GM19468 (cell line): ENCODE data around the gene GOLGB1.
"Not testable (repeated sequence)": the region's sequence is repeated elsewhere in the genome, so short reads cannot be mapped to it uniquely, and the experiment has no call there.

Source experiments
- ATAC-seq: cut with Tn5 transposase; IDR thresholded peaks from one replicate; pipeline ENCODE4 v1.9.1; 2021; ENCODE audit warnings: mild to moderate bottlenecking, moderate library complexity, moderate number of reproducible peaks; ENCODE audit not compliant: unreplicated experiment; ENCODE audit errors: extremely low read depth

GOLGB1 gene

DNA sequence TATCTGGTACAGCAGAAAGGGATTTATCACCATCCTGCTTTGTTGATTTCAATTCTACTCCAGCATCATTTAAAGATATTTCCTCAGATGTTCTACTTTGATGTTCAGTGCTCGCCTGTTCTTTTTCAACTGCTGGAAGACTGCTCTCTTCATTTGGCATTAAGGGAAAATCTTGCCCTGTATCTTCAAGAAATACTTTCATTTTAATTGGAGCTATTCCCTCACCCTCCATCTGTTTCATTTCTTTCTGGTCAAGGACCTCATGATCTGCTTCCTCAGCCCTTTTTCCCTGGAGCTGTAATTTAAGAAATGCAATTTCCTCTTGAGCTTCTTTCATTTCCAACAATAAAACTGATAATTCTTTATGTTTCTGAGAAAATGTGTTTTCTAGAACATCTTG, 51.1 kb downstream of the GOLGB1 start:
- ATAC-seq = no peak

DNA sequence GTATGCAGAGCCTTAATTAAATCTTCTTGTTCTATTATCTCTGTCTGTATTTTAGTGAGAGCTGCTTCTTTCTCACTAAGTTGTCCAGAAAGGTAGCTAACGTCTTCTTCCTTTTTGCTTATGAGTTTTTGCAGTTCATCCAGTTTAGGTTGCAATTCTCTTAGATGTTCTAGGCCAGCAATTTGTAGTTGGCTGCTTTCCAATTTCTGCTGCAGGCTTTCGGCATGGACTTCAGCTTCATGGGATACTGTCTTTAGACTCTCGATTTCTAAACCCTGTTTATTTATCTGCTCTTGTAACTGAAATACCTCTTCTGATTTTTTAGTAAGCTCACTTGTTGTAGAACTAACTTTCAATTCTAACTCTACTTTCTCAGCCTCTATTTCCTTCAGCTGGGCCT, 53.4 kb downstream of the GOLGB1 start:
- no peak for ATAC-seq

GRCh38 chr3:121692010-121692699, 57.4 kb downstream of the GOLGB1 start:
- ATAC-seq = no peak

- no peak for ATAC-seq
Measured at GRCh38 chr3:121690777-121691405, 58.6 kb downstream of the GOLGB1 start.

DNA sequence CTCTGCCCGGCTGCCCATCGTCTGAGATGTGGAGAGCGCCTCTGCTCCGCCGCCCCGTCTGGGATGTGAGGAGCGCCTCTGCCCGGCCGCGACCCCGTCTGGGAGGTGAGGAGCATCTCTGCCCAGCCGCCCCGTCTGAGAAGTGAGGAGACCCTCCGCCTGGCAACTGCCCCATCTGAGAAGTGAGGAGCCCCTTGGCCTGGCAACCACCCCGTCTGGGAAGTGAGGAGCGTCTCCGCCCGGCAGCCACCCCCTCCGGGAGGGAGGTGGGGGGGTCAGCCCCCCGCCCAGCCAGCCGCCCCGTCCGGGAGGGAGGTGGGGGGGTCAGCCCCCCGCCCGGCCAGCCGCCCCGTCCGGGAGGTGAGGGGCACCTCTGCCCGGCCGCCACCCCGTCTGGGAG, 60.8 kb downstream of the GOLGB1 start:
- ATAC-seq = not testable (repeated sequence)

GRCh38 chr3:121681792-121682191, 67.7 kb downstream of the GOLGB1 start:
- ATAC-seq = no peak

DNA sequence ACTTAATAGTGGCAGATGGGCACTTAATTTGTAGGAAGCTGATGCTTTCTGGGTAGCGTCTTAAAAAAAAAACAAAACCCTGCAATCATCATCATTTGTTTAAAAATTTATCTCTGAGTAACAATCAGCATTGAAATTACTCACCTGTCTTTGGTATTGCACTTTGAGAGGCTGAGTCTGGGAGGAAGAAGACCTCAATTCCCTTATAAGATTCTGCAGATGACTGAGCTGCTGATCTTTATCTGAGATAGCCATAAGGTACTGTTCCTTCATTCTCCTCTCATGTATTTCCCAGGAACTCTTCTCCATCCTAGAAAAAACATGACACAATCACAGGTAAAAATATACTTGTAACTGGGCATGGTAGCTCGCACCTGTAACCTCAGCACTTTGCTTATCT, 72.4 kb downstream of the GOLGB1 start:
- ATAC-seq = no peak

GRCh38 chr3:121670676-121671075, 78.9 kb downstream of the GOLGB1 start:
- no peak for ATAC-seq

DNA sequence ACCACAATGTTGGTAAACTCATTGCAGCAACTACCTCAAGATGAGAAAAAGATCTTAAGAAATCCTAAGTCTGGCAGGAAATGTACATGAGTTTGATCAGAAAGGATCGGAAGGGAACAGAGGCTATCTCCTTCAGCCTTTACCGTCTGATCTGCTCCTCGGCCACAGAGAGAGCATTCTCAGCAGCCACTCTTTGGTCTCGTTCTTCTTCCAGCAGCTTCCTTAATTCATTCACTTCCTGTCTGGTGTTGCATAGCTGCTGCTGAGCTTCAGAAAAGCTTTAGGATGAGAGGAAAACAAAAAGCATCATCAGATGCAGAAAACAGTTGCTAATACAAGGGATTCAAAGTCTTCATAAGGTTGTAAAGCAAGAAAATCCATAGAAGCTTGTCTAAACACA, 82.2 kb downstream of the GOLGB1 start:
- ATAC-seq = no peak

- no peak for ATAC-seq
Measured at GRCh38 chr3:121665488-121665887, 84.1 kb downstream of the GOLGB1 start.

GRCh38 chr3:121663171-121663847, 86.2 kb downstream of the GOLGB1 start:
- ATAC-seq = no peak

- ATAC-seq = no peak
Measured at GRCh38 chr3:121662742-121663141, 86.8 kb downstream of the GOLGB1 start.

DNA sequence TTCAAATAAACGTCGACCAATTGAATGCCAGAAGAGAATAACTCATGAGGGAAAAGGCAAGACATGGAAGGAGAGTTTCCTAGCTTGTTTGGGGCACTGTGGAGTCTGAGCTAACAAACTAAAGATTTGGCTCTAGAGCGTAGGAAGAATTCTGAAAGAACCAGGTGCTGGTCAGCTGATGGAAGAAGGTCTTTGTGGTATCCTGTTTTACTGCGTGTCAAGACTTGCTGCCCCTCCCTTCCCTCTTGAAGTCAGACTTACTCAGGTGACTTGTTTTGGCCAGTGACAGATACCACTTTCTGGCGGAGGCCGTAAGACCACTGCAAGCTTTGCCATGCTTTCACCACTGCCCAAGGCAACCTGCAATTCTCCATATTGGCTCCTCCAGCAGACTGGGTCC, 88.2 kb downstream of the GOLGB1 start:
- no peak for ATAC-seq

DNA sequence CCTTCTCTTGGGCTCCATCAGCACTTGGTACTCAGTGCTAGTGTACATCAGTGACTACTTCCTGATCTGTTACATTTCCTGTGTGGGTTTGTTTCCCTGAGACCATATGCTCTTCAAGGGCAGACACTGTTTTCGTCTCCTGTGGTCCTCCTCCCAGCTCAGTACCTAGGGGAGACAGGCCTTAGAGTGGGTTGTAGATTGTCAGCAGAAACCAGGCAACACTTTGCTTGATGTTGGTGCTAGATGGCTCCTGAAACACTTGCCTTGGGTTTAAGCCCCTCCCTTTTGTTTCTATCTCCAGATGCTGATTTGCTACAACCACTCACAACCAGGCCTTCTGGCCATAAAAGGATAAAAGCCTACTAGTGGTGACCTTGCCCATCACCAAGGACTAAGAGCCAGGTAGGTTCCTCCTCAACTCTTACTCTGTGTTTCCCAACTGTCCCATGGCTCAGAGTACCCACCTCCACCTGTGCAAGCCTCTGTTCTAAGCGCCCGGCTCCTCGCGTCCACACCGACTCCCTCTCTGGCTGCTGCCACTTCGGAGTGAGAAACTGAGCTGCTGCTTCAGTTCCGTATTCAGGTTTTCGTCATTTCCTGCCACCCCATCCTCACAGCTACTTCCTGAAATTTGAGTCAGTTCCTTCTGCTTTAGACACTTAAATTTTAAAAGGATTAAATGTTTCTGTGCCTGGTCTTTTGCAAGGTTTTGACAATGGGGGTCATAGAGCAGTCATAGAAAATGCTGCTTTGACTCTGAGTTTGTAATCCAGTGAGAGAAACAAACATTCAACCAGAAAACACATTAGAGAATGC, 89.0 kb downstream of the GOLGB1 start, which contains the start of gene HCLS1:
TSS of gene HCLS1 (minus strand) at position 548 of the 816 bp plus-strand sequence. CDS start 2,556 bp downstream, outside the sequence.
- peak; percentile 72 for ATAC-seq

DNA sequence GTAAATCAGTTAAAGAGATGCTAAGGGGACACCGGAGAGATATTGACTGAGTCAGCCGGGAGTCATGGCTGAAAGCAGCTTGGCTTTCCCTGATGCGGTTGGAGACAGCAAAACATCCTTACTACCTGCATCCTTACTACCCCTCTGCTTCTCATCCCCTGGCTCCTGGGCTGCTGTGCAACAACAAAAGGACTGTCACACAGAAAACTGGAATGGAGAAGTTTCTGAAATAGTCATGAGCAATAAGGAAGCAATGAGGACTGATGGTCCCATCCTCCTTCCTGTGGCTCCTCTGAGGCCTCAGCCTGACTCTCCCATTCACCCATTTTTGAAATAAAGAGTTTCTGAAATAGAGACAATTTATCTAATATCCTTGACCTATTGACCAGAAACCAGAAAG, 90.0 kb downstream of the GOLGB1 start:
- no peak for ATAC-seq

- ATAC-seq = no peak
Measured at GRCh38 chr3:121658716-121659435, 90.7 kb downstream of the GOLGB1 start.

GRCh38 chr3:121654493-121655385, 94.8 kb downstream of the GOLGB1 start:
- ATAC-seq = no peak

GRCh38 chr3:121651684-121652083, 97.9 kb downstream of the GOLGB1 start:
- no peak for ATAC-seq

DNA sequence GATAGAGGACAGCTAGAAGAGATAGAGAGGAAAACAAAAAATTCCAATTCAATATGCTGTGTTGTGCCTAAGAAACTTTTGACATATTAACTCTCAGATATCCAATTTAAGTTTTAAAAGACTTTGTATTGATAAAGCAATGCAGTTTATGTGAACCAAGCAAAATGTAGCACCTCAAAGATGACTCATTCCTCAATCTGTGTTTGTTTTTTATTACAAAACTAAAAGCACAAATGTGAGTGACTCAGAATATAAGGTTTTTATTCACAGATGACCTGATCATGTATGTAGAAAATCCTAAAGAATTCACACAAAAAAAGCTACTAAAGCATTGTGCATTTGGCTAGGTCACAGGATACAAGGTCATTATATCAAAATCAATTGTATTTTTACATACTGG, 99.9 kb downstream of the GOLGB1 start:
- ATAC-seq = no peak
